Measurements from ENCODE around the gene OR2A7.
"Not testable (repeated sequence)": the region's sequence is repeated elsewhere in the genome, so short reads cannot be mapped to it uniquely, and the experiment has no call there.

The OR2A7 gene, protein sequence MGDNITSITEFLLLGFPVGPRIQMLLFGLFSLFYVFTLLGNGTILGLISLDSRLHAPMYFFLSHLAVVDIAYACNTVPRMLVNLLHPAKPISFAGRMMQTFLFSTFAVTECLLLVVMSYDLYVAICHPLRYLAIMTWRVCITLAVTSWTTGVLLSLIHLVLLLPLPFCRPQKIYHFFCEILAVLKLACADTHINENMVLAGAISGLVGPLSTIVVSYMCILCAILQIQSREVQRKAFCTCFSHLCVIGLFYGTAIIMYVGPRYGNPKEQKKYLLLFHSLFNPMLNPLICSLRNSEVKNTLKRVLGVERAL

DNA sequence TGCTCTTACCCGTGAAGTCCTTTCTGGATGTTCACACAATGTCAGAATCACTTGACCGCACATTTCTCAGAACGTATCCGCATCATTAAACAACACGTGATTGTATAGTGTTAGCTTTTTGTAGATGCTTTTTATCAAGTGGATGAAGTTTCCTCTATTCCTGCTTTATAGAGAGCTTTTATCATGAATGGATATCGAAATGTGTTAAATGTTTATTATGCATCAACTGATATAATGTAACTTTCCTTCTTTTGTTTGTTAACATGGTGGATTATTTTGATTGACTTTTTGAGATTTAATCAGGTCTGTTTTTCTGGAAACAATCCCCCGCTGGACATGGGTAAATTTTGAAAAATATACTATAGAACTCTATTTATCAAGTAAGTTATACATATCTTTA, at the start of gene OR2A7:
Gene OR2A7, minus strand, starts transcription at position 101 of the 400 bp plus-strand sequence. CDS start 5,164 bp downstream, outside the sequence.
- DNase-seq (ENCODE audit: low read depth), result not testable (repeated sequence)

DNA sequence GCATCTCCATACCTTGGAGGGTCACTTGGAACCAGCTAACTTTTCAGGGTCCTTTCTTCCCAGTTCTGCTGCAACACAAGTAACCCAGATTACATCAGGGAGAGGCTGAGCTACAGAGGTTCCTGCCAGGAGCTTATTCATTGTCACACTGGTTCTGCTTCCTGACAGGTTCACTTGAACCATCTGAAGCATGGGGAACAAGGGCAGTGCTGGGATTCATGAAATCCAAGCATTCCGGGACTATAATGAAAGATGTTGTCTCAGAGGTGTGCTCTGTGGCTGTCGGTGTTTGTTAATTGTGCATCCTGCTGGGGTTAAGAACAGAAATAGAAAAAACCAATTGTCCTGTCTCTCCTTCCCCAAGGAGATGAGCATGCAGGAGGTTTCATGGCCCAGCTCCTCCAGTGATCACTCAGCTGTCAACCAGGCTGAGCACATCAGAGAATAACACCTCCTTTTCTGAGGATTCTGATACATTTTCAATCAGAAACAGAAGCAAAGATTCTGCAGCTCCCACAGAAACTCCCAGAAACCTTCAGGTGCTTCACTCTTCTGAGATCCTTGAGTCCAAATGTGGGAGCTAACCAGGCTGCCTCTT, 47.4 kb upstream of the OR2A7 start, which contains the start of gene OR2A1:
Gene OR2A1, plus strand, starts transcription at position 548 of the 598 bp plus-strand sequence. CDS start 5,706 bp downstream, outside the sequence.
- not testable (repeated sequence) for DNase-seq (ENCODE audit: low read depth)

DNA sequence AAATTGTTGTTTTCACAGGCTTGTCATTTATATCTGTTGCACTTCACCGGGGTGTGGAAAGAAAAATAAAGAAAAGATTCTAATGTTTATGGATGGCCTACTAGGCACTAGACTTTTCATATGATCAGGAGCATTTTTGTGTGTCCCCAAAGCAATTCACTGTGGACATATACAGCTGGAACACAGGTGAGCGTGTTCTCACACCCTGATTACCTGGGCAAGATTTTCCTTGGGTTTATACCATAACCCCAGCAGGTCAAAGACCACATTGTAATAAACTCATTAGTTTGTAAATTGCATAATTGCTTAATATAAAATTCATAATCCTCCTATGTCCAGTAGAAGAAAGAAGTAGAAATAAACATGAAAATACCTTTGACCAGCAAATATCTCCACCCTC, 46.6 kb upstream of the OR2A7 start:
- DNase-seq (ENCODE audit: low read depth), result not testable (repeated sequence)

DNA sequence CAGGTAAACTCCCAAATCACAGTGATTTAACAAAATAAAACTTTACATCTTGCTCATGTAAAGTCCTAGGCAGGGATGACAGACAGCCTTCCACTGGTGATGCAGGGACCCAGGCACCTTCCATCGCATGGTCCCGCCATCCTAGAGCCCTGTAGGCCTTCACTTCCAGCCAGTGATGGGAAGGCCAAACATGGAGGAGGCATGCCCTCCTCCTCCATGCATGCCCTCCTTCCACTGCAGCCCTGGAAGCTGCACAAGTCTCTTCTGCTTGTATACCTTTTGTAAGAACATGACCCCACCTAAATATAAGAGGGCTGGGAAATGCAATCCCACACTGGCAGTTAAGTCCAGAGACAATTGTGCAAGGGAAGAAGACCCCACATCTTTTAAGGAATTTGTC, 45.1 kb upstream of the OR2A7 start:
- not testable (repeated sequence) for DNase-seq (ENCODE audit: low read depth)

DNA sequence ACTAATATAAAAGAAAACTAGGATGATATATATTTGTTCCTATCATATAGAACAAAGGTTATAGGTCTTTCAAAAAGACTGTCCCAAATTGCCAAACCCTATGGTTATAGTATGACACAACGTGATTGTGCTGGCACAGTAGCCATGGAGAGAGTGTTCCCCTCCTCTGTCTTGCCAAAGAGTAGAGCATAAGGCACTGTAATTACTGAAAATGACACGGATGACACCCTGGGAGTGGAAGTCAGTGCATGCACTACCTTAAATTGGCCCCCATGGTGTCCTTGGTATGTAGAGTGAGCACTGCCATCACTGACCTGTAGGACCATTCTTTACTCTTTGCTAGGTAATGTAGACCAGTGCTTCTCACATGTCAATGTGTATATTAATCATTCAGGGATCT, 40.6 kb upstream of the OR2A7 start:
- not testable (repeated sequence) for DNase-seq (ENCODE audit: low read depth)

DNA sequence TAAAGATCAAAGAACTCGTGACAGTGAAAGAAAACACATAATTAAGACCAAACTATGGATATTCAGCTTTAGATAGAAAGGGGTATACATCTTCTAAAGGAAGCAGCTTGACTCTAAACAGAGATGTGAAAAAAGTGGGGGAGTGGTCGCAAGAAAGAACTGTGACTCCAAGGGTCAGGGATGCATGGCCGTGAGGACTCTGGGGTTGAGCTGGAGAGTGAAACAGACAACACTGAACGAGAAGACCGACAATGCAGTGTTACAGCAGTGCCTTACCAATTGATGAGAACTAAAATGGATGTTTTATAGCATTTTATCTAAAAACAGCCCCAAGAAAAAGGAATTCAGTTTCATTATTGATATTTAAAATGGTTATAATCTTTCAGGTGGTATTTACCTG, 39.0 kb upstream of the OR2A7 start:
- not testable (repeated sequence) for DNase-seq (ENCODE audit: low read depth)

DNA sequence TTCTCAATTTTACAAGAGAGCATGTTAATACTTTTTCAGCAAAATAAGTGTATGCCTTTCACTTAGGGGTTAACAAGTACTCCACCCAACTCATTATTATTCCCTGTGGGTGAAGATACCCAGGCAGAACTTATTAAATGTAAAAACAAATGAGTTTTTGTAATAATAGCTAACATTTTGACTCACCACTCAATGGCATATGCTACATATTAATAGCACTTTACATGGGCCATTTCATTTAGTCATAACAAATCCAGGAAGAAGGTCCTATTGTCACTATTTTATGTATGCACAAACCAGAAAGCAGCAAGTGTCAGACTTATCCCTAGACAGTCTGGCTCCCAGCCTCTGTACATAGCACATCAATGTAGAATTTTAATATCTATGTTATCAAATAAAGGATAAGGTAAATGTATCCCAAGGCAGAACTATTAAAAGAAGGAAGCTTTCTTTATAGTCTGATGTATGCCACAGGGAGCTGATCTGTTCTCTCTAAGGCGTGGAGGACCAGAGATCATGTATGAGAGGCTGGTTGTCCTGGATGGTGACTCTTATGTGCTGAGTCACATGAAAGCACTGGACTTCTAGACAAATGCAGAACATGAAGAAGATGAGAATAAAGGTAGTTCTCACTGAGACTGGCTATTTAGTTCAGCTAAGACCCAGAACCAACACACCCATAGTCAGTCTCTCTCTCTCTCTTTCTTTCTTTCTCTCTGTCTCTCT, 38.1 kb upstream of the OR2A7 start:
- DNase-seq (ENCODE audit: low read depth), result not testable (repeated sequence)

DNA sequence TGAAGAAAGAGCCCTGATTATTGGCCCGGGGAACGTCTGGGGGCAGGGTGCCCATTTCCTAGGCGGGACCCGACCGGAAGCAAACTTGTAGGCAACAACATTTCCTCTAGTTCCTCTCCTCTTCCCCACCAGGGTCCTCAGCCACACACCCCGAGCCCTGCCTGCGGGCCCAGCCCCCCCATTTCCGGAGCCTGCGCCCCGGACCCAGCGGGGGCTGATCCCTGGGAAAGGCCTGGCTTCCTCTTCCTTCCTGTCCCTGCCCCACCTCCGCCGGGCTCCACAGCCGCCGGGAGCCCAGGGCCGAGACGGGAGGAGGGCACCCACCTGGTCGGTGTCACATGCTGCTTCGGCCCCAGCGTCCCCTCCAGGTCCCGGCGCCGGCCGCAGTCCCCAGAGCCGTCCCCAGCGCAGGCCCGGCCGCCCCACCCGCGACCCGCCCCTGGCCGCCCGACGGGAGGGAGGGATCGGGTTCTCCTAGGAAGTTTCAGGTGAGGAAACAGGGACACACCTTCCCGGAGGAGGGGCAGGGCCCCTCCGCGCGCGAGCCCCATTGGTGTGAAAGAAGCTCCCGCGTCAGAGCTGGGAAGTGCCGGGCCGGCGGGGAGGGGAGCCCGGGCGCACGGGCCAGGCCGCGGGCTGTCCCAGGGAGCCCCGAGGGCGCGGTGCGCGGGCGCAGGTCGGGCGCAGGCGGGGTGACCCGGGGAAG, 29.4 kb upstream of the OR2A7 start:
- DNase-seq (ENCODE audit: low read depth), result not testable (repeated sequence)

DNA sequence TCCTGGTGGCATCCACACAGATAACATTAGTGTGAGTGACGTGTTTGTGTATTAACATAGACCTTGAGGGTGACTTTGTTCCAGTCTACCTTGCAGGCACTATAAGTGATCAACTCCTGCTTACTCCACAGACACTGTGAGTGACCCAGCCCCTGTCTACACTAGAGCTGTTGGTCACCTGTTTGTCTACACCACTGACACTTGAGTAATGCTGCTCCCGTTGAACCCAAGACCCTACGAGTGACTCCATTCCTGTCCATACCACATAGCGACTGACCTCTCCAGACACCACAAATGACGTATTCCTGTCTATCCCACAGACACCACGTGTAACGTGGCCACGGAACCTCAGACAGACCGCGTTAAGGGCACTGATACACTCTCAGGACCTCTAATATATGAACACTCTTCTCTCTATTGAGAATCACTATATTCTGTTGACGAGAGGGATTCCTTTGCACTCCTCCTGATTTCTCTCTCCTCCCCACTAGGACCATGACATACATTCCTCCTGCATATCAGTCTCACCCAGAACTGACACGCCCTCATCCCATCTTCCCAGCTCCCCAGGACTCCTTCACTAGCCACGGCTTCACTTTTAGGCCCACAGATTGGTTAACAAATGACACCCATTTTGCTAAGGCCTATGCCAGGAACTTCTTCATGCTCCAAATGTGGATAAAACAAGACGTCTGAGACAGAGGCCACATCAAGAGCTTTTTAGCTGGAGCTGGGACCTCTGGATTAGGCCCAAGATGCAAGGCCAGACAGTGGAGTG, 28.0 kb upstream of the OR2A7 start:
- DNase-seq (ENCODE audit: low read depth), result not testable (repeated sequence)

DNA sequence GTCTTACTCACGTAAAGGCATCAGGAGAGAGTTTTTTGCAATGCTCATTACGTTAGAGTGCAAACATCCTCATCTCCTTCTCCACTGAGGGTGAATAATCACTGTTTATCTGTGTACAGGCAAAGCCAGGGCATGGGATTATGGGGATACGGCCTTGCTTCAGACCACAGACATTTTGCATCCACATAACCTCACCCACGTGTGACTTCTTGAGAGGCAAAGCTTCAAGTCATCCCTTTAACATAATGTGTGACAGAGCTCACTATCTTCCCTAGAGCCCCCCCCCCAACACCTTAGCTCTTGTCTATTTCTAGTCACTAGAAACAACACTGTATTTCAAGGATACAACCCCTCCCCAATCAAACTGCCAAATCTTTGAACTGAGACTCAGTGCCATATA, 27.0 kb upstream of the OR2A7 start:
- not testable (repeated sequence) for DNase-seq (ENCODE audit: low read depth)

DNA sequence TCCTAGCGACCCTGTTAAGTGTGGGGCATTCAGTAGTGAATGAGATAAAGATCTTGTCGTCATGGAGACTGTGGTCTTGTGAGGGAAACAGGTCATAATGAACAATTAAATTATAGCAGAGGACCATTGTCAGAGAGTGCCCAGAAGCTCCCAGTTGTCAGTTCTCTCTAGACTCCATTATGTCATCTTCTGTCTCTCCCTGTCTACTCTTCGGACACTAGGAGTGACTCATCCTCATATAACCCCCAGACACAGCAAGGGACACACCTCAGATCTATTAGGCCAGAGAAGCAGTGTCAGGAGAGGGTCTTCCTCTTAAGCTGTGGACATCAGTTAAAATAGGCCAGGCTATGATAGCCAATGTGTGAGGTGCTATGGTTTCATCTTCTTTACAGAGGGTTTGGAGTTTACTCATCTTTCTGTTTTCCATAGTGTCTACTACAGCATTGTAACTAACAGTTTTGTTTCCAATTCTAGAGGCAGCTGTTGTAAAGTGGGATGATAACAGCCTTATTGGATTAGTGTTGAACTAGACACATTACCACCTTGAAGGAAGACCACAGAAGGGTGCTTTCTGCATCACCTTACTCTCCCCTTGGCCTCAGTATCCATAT, 22.7 kb upstream of the OR2A7 start:
- not testable (repeated sequence) for DNase-seq (ENCODE audit: low read depth)

DNA sequence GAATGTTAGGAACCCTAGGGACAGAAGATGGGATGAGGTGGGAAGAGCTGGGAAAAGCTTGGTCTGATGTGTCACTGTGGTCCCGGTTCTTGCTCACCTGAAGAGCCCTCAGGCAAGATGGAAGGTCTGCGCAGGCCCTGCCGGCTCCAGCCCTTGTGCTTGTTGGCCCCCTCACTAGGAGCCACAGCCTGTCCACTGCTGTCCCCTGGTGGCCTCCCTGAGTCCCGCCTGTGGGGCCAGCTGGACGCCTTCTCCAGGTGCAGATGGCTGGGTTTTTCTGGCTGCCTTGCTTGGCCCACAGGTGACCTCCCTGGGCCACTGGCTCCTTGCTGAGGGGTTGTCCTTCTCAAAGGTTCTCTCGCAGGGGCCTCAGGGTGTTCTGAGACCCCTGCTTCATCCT, 19.1 kb upstream of the OR2A7 start:
- DNase-seq (ENCODE audit: low read depth), result not testable (repeated sequence)

DNA sequence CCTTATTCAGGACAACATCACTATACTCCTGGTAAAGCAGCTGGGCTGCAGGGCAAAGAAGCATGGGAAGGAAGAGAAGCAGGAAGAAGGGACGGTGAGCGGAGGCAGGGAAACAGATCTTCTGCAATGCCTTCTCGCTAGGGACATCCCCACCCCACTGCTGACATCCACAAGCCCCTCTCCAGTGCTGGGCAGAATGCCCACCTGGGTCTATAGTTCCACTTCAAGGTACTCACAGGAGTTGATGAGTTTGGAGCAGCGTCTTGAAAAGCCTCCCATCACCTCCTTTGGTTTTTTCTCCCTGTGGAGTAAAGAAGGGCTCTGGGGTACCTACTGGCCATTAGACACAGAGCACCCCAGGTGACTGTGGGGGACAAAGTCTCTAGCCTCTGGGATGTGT, 17.9 kb upstream of the OR2A7 start:
- not testable (repeated sequence) for DNase-seq (ENCODE audit: low read depth)

DNA sequence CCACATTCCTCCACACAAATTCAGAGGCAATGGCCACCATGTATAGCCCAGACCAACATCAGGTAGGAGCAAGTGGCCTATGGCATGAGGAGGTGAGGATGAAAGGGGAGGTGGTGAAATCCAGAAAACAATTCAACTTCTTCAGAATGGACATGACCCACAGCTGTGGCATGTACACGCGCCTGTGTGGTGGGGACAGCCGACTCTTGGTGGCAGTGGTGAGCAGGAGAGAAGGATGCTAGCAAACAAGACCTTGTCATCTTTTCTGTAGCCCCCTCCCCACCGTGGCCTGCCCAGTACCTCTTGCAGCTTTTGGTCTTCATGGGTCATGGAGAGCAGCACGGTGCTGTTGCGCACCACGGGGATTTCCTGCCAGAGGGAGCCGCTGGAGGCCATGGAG, 17.4 kb upstream of the OR2A7 start:
- DNase-seq (ENCODE audit: low read depth), result not testable (repeated sequence)

DNA sequence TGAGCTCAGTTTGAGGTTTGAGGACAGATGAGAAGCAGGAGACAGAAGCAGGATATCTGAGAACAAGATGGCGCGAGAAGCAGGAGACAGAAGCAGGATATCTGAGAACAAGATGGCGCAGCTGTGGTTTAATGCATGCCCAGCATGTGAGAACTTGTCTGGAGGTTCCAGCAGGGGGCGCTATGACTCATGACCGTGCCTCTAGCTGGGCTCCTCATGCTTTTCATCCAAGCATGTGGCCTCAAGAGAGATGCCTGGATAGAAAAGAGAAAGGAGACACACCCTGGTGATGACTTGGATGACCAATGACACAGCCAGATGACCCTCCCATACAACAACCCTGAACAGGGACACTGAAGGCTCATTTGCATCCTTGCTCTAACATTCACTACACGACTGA, 15.4 kb upstream of the OR2A7 start:
- not testable (repeated sequence) for DNase-seq (ENCODE audit: low read depth)

DNA sequence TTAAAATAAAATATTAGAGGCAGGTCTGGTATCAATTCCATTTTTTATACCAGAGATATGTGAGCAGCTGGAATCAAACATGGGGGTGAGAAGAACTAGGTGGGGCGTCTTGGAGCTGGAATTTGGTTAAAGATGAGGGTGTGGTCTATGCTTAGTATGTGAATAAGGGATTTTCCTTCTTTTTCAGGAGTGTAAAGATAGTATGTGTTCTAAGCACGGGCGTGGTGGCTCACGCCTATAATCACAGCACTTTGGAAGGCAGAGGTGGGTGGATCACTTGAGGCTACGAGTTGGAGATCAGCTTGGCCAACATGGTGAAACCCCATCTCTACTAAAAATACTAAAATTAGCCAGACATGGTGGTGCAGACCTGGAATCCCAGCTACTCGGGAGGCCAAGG, 10.7 kb upstream of the OR2A7 start:
- DNase-seq (ENCODE audit: low read depth), result not testable (repeated sequence)

DNA sequence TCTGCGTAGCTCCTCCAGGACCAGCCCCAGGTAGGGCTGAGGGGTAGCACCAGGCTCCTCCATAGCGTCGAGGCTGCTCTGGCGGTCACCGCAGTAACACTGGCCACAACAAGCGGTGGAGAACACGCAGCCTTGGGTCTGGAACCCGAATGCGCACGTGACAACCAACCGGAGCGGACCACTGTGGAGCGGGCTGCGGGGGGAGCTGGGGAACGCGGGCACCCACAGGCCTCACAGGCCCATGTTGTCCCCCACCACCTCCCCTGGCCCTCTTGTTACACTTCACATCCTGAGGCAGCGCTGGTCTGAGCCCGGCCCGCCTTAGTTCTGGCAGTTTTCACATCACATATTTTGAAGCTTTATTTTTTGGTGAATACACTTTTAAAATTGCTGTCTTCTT, 4.6 kb upstream of the OR2A7 start, which contains the start of gene CTAGE8:
Gene CTAGE8, minus strand, starts transcription at position 101 of the 400 bp plus-strand sequence. Its CDS starts 38 bp downstream, at position 63.
- not testable (repeated sequence) for DNase-seq (ENCODE audit: low read depth)

DNA sequence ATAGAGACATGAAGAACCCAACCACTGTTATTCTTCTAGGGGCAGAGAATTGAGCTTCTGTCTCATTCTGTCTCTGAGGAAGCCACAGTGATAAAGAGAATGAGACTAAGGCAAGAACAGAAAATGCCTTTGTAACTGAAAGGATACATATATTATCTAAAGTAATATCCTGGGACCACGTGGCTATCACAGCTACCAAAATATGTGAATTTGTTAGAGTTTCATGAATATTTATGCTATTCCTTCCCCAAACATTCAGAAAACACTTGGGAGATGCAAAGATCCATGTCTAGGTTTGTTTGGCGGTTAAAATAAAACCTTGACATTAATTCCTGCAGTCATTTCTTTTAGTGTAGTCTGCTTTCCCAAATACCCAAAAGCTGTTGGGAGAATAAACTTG, 2.5 kb downstream of the OR2A7 start:
- DNase-seq (ENCODE audit: low read depth), result not testable (repeated sequence)

DNA sequence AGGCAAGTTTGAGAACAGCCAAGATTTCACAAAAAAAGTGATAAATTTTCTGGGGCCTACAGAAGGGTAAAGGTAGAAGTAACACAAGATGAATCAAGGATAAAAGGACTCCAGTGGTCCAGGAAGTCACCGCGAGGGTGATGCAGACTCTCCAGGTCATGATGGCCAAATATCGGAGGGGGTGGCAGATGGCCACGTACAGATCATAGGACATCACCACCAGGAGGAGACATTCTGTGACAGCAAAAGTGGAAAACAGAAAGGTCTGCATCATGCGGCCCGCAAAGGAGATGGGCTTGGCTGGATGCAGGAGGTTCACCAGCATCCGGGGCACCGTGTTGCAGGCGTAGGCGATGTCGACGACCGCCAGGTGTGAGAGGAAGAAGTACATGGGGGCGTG, 5.5 kb downstream of the OR2A7 start:
- DNase-seq (ENCODE audit: low read depth), result not testable (repeated sequence)

DNA sequence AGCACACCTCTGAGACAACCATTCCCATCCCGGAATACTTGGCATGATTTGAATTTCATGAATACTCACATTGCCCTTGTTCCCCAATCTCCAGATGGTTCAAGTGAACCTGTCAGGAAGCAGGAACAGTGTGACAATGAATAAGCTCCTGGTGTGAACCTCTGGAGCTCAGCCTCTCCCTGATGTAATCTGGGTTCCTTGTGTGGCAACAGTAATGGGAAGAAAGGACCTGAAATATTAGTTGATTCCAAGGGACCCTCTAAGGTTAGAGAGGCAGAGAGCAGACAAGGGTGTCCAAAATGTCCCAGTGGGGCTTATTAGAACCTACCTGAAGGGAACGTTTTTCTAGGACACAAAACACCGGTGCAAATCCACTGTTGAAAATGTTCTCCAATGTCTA, 8.5 kb downstream of the OR2A7 start:
- DNase-seq (ENCODE audit: low read depth), result no peak

DNA sequence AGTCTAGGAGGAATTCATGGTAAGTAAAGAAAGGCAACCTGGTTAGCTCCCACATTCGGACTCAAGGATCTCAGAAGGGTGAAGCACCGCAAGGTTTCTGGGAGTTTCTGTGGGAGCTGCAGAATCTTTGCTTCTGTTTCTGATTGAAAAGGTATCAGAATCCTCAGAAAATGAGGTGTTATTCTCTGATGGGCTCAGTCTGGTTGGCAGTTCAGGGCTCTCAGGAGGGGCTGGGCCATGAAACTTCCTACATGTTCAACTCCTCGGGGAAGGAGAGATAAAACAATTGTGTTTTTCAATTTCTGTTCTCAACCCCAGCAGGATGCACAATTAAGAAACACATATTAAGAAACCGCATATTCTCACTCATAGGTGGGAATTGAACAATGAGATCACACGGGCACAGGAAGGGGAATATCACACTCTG, 9.1 kb downstream of the OR2A7 start:
- DNase-seq (ENCODE audit: low read depth), result no peak

All from stimulated activated CD8-positive, alpha-beta memory T cell treated with anti-CD3 and anti-CD28 coated beads, Interleukin-15, amount 100 ng/mL, for 1 hour (primary cell).